Thyroid gland (tissue), 4 donors: ENCODE results near the gene SEMA3A. TPM values are rescaled to one million over a fixed set of nuclear protein-coding genes. Genes with fewer than 3 reads are reported as not detected.
"Not testable (repeated sequence)": the region's sequence is repeated elsewhere in the genome, so short reads cannot be mapped to it uniquely, and the experiment has no call there.

Experiments used
- DNase-seq, 2 donors: peaks; one replicate each; pipeline ENCODE4 v3.0.0-alpha.2; 2019
- H3K27ac ChIP-seq, 3 donors: fragments of 200-600 bp; sonication (generic); 1 replicate in 2 of 3; 2 replicates in 1 of 3; pipeline ENCODE4 v1.5.1; 2016 to 2019; ENCODE audit warnings: mild to moderate bottlenecking in 1 of 3, moderate library complexity in 1 of 3
- H3K27me3 ChIP-seq: fragments of 200-600 bp; sonication (generic); one replicate; pipeline ENCODE4 v1.5.1; 2019
- H3K36me3 ChIP-seq, 2 donors: fragments of 200-600 bp; sonication (generic); one replicate each; pipeline ENCODE4 v1.5.1; 2016 to 2019
- H3K4me1 ChIP-seq, 2 donors: fragments of 200-600 bp; sonication (generic); one replicate each; pipeline ENCODE4 v1.5.1; 2017 to 2019
- H3K4me3 ChIP-seq, 3 donors: fragments of 200-600 bp; sonication (generic); replicated peaks in 1 of 3; 1 replicate in 2 of 3; 2 replicates in 1 of 3; pipeline ENCODE4 v1.5.1; 2016; ENCODE audit warnings: mild to moderate bottlenecking in 1 of 3
- H3K9me3 ChIP-seq: fragments of 200-600 bp; sonication (generic); one replicate; pipeline ENCODE4 v1.5.1; 2017
- POLR2A ChIP-seq, 2 donors: fragments of 450-650 bp; IDR thresholded peaks; one replicate each; pipeline ENCODE4 v1.6.1; 2017; ENCODE audit warnings: antibody characterized with exemption in 2 of 2, mild to moderate bottlenecking in 2 of 2, moderate library complexity in 1 of 2
- WGBS, 2 donors: methylation state at CpG; one replicate each; pipeline ENCODE4 v1.1.5; 2017; 5-methylcytosine and 5-hydroxymethylcytosine counted together
- intact Hi-C: fragments of 100-400 bp; cut with DNase I; formaldehyde crosslinking; loops from one replicate; pipeline ENCODE4 v1.15.1; 2023
- total RNA-seq, 4 donors: library from RNA; depleted of rRNA; stranded (reverse); fragments of >200 nt; gene quantifications; one replicate each; pipeline ENCODE4 v1.2.3, GENCODE V29; 2016
- TF ChIP-seq, protein P1 (sequence below), 6 experiments: fragments of 200-600 bp in 3 of 6; fragments of 450-650 bp in 3 of 6; sonication (generic) in 3 of 6; IDR thresholded peaks; one replicate each; pipeline ENCODE4 v1.5.1; 2016 to 2019; ENCODE audit warnings: antibody characterized with exemption in 6 of 6, mild to moderate bottlenecking in 2 of 6, inconsistent platforms in 1 of 6, moderate library complexity in 1 of 6

The SEMA3A gene
- total RNA-seq, 4 donors from 2014 or later, result 6.5 to 18.0 (median 13.0) TPM

GRCh38 chr7:84058311-84059076 is 136.1 kb downstream of the SEMA3A start:
- H3K36me3 ChIP-seq, result no peaks in the 10 kb centered on the region
- no peak overlapping the region for H3K27ac ChIP-seq
- WGBS, 2 donors, result 78 to 87% methylated on average over 6 of the region's 6 CpGs
- H3K4me3 ChIP-seq, result no peak overlapping the region
- no peaks in the 10 kb centered on the region for H3K27me3 ChIP-seq
- intact Hi-C loops, result no loop called here
- no peak for TF ChIP-seq POLR2A (IDR thresholded peaks at IDR 0.05)
- TF ChIP-seq, protein P1, sequence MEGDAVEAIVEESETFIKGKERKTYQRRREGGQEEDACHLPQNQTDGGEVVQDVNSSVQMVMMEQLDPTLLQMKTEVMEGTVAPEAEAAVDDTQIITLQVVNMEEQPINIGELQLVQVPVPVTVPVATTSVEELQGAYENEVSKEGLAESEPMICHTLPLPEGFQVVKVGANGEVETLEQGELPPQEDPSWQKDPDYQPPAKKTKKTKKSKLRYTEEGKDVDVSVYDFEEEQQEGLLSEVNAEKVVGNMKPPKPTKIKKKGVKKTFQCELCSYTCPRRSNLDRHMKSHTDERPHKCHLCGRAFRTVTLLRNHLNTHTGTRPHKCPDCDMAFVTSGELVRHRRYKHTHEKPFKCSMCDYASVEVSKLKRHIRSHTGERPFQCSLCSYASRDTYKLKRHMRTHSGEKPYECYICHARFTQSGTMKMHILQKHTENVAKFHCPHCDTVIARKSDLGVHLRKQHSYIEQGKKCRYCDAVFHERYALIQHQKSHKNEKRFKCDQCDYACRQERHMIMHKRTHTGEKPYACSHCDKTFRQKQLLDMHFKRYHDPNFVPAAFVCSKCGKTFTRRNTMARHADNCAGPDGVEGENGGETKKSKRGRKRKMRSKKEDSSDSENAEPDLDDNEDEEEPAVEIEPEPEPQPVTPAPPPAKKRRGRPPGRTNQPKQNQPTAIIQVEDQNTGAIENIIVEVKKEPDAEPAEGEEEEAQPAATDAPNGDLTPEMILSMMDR (IDR thresholded peaks at IDR 0.05), result no peak
- H3K4me1 ChIP-seq, result no peaks in the 10 kb centered on the region
- no peak for DNase-seq
- H3K9me3 ChIP-seq, result no peaks in the 10 kb centered on the region

GRCh38 chr7:84057576-84057975 is 137.0 kb downstream of the SEMA3A start:
- intact Hi-C loops, result no loop called here
- H3K4me1 ChIP-seq, result no peaks in the 10 kb centered on the region

GRCh38 chr7:84055904-84056605 is 138.5 kb downstream of the SEMA3A start:
- Histone ChIP-seq H3K9me3 (no peaks in the 10 kb centered on the region), H3K4me1 (no peaks in the 10 kb centered on the region), H3K27me3 (no peaks in the 10 kb centered on the region), H3K36me3 (no peaks in the 10 kb centered on the region), H3K27ac (no peak overlapping the region), H3K4me3 (no peak overlapping the region)
- intact Hi-C loops, result no loop called here
- TF ChIP-seq POLR2A (IDR thresholded peaks at IDR 0.05), result no peak
- TF ChIP-seq, protein P1 (IDR thresholded peaks at IDR 0.05), result no peak
- WGBS, 2 donors, result 86 to 93% methylated on average over 2 of the region's 2 CpGs
- DNase-seq, result no peak

More at GRCh38 chr7:84057576-84057975, 137.0 kb downstream of the SEMA3A start:
- TF ChIP-seq POLR2A (IDR thresholded peaks at IDR 0.05), result no peak
- TF ChIP-seq, protein P1 (IDR thresholded peaks at IDR 0.05), result no peak
- no peak for DNase-seq
- Histone ChIP-seq H3K4me3 (no peak overlapping the region), H3K36me3 (no peaks in the 10 kb centered on the region), H3K9me3 (no peaks in the 10 kb centered on the region), H3K27ac (no peak overlapping the region), H3K27me3 (no peaks in the 10 kb centered on the region)
- 93 to 99% methylated on average over 2 of the region's 2 CpGs for WGBS, 2 donors

DNA sequence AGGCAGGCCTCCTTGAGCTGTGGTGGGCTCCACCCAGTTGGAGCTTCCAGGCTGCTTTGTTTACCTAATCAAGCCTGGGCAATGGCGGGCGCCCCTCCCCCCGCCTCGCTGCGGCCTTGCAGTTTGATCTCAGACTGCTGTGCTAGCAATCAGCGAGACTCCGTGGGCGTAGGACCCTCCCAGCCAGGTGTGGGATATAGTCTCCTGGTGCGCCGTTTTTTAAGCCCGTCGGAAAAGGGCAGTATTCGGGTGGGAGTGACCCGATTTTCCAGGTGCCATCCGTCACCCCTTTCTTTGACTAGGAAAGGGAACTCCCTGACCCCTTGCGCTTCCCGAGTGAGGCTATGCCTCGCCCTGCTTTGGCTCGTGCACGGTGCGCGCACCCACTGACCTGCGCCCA is 139.4 kb downstream of the SEMA3A start:
- H3K4me1 ChIP-seq, H3K4me3 ChIP-seq, DNase-seq, H3K27ac ChIP-seq, H3K27me3 ChIP-seq, H3K36me3 ChIP-seq, H3K9me3 ChIP-seq, intact Hi-C loops: not testable (repeated sequence)
- 83 to 93% methylated on average over 21 to 23 of the region's 23 CpGs for WGBS, 2 donors

DNA sequence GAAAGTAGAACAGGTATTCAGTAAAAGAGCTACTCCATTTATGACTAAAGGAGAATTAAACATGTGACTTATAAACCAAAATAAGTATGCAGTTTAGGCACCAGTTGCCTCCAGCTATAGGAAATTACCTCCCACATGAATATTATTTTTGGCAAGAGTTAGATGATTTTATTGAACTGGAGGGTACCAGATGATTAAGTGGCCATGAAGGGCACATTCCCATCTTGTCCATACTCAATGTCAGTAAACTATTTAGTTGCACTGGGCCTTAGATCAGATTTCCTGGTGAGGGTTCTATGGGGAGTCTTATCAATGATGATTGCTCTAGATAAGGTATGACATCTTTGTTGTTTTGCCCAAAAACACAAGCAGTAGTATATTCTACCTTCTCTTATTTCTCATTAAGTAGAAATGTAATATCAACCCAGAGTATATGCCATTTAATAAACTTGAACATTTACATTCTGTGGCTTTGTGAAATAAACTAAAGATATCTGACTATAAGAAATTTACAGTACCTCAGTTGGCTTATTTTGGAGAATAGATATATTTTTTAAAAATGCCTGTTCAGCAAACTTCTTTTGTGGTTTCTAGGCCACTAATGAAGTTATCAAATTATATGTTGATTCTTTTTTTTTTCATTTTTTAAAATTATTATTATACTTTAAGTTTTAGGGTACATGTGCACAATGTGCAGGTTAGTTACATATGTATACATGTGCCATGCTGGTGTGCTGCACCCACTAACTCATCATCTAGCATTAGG is 145.3 kb downstream of the SEMA3A start:
- H3K4me1 ChIP-seq, result no peaks in the 10 kb centered on the region
- intact Hi-C loops, result no loop called here
- H3K27ac ChIP-seq, result no peak overlapping the region
- no peak for TF ChIP-seq POLR2A (IDR thresholded peaks at IDR 0.05)
- H3K36me3 ChIP-seq, result no peaks in the 10 kb centered on the region
- no peak overlapping the region for H3K4me3 ChIP-seq
- no peaks in the 10 kb centered on the region for H3K27me3 ChIP-seq
- no peak for DNase-seq
- no peaks in the 10 kb centered on the region for H3K9me3 ChIP-seq
